RWPE1 (cell line): ENCODE measurements around the gene ABCA3.
"Not testable (repeated sequence)": the region's sequence is repeated elsewhere in the genome, so short reads cannot be mapped to it uniquely, and the experiment has no call there.

ENCODE experiments used
- CTCF ChIA-PET: fragments of 350-600 bp; sonication (Branson Sonifier 250); formaldehyde crosslinking; extraction: SDS; loops from one replicate; lab custom pipeline; 2021; lab: Yijun Ruan, JAX
- POLR2A ChIA-PET: fragments of 400-600 bp; formaldehyde crosslinking; extraction: SDS; loops from one replicate; lab custom pipeline; 2020; ENCODE audit warnings: antibody characterized with exemption; ENCODE audit not compliant: low non-redundant PET; lab: Yijun Ruan, JAX
- DNase-seq: peaks from one replicate; pipeline ENCODE4 v3.0.0; 2012; ENCODE audit warnings: low spot score
- H3K27ac ChIP-seq: fragments of 450-650 bp; 2 replicates; pipeline ENCODE4 v1.5.1; 2017
- CTCF ChIP-seq: fragments of 450-650 bp; conservative IDR thresholded peaks from 2 replicates; pipeline ENCODE4 v1.5.1; 2017; ENCODE audit warnings: low read depth, mild to moderate bottlenecking

ABCA3 gene

GRCh38 chr16:2340564-2341455 lies at the start of gene ABCA3:
Gene ABCA3 (minus strand): TSS chr16:2340728. CDS start chr16:2326466, 14,262 bp downstream.
- H3K27ac ChIP-seq = peak within 1 kb of the TSS; percentile 15; the same call in 1 of the 2 replicates
- peak; percentile 99 for TF ChIP-seq CTCF
- ChIA-PET POLR2A (interaction anchor here (0.6 kb wide), 1 partner anchor 22 kb away, joined by 3 read pairs; no protein-coding TSS in a partner anchor), CTCF (interaction anchor here (0.6 to 1.1 kb wide), 11 partner anchors 11 to 567 kb away, joined by 3 to 6 read pairs (median 3); no protein-coding TSS in a partner anchor)
- DNase-seq = peak; percentile 96

- ChIA-PET CTCF (interaction anchor here (0.6 to 1.0 kb wide), 2 partner anchors 49 to 194 kb away, joined by 3 read pairs; partner anchors contain the start of gene ABCA3), POLR2A (no interaction called here)
- H3K27ac ChIP-seq = no peak overlapping the region
- no peak for TF ChIP-seq CTCF
- no peak for DNase-seq
Measured at GRCh38 chr16:2388875-2389433, 48.4 kb upstream of the ABCA3 start.

- no peak overlapping the region for H3K27ac ChIP-seq
- DNase-seq = no peak
- POLR2A ChIA-PET = no interaction called here
- no peak for TF ChIP-seq CTCF
- CTCF ChIA-PET = interaction anchor here (0.5 to 1.0 kb wide), 3 partner anchors 19 to 194 kb away, joined by 3 read pairs; partner anchors contain the start of gene ABCA3
Measured at GRCh38 chr16:2388139-2388874, 47.8 kb upstream of the ABCA3 start.

GRCh38 chr16:2386990-2387389 lies 46.5 kb upstream of the ABCA3 start:
- ChIA-PET POLR2A (no interaction called here), CTCF (interaction anchor here (0.6 to 0.9 kb wide), 2 partner anchors 11 to 30 kb away, joined by 4 to 6 read pairs; no protein-coding TSS in a partner anchor)
- DNase-seq = no peak
- TF ChIP-seq CTCF = no peak
- H3K27ac ChIP-seq = no peak overlapping the region

GRCh38 chr16:2385982-2386381 lies 45.5 kb upstream of the ABCA3 start:
- DNase-seq, CTCF ChIA-PET, H3K27ac ChIP-seq, POLR2A ChIA-PET: not testable (repeated sequence)

- ChIA-PET CTCF (interaction anchor here (1.0 kb wide), 1 partner anchor 116 kb away, joined by 4 read pairs; no protein-coding TSS in a partner anchor), POLR2A (no interaction called here)
- no peak for TF ChIP-seq CTCF
- peak; percentile 40 for DNase-seq
- no peak overlapping the region for H3K27ac ChIP-seq
Measured at GRCh38 chr16:2385190-2385836, 44.8 kb upstream of the ABCA3 start.
